SK-N-SH (cell line): ENCODE results near the gene UQCR10. TPM values are rescaled to one million over a fixed set of nuclear protein-coding genes. Genes with fewer than 3 reads are reported as not detected.

Experiments
- CTCF ChIA-PET: fragments of 300-600, 350-600 bp; formaldehyde crosslinking; extraction: SDS; loops from one replicate; lab custom pipeline; 2021; lab: Yijun Ruan, JAX
- POLR2A ChIA-PET: fragments of 350-600 bp; sonication (Branson Sonifier 250); formaldehyde crosslinking; extraction: SDS; loops from one replicate; lab custom pipeline; 2020; ENCODE audit warnings: antibody characterized with exemption, inconsistent platforms; lab: Yijun Ruan, JAX
- DNase-seq: peaks from one replicate; pipeline ENCODE4 v3.0.0; 2012
- H2AFZ ChIP-seq: fragments of 200-600 bp; sonication (generic); 2 replicates; pipeline ENCODE4 v1.8.1; 2016; ENCODE audit warnings: antibody characterized with exemption, mild to moderate bottlenecking, low read depth
- H3F3A ChIP-seq: fragments of 200-600 bp; sonication (generic); replicated peaks from 2 replicates; pipeline ENCODE3; 2016; ENCODE audit warnings: antibody characterized with exemption, mild to moderate bottlenecking; ENCODE audit not compliant: insufficient read depth
- H3K27ac ChIP-seq, 2 experiments: fragments of 200-500 bp in 1 of 2; fragments of 200-600 bp in 1 of 2; sonication (Bioruptor generic) in 1 of 2; sonication (generic), shearing (Covaris generic) in 1 of 2; 2 replicates each; pipeline versions ENCODE4 v1.5.1 to v1.6.1; 2014 to 2016; ENCODE audit warnings: low read depth in 2 of 2, inconsistent platforms in 1 of 2, low read length in 1 of 2, mild to moderate bottlenecking in 1 of 2, mixed read lengths in 1 of 2
- H3K27me3 ChIP-seq: fragments of 200-600 bp; sonication (generic), shearing (Covaris generic); 2 replicates; pipeline ENCODE4 v1.6.1; 2016; ENCODE audit warnings: mixed run types; ENCODE audit not compliant: insufficient read depth
- H3K36me3 ChIP-seq, 2 experiments: fragments of 200-500 bp in 1 of 2; fragments of 200-600 bp in 1 of 2; sonication (Bioruptor generic) in 1 of 2; sonication (generic) in 1 of 2; replicated peaks in 1 of 2; 2 replicates each; pipeline versions ENCODE3 to v1.5.1; 2014 to 2016; ENCODE audit warnings: low read length in 1 of 2, mild to moderate bottlenecking in 1 of 2; ENCODE audit not compliant: insufficient read depth in 2 of 2, control insufficient read depth in 1 of 2
- H3K4me1 ChIP-seq, 2 experiments: fragments of 200-500 bp in 1 of 2; fragments of 200-600 bp in 1 of 2; sonication (Bioruptor generic) in 1 of 2; sonication (generic), shearing (Covaris generic) in 1 of 2; 2 replicates each; pipeline versions ENCODE4 v1.5.1 to v1.6.1; 2014 to 2016; ENCODE audit warnings: low read depth in 1 of 2, low read length in 1 of 2, mixed run types in 1 of 2; ENCODE audit not compliant: insufficient read depth in 2 of 2, control insufficient read depth in 1 of 2
- H3K4me2 ChIP-seq: fragments of 200-600 bp; sonication (generic), shearing (Covaris generic); 2 replicates; pipeline ENCODE4 v1.6.1; 2017; ENCODE audit warnings: mixed run types
- H3K4me3 ChIP-seq, 2 experiments: fragments of 200-500 bp in 1 of 2; fragments of 200-600 bp in 1 of 2; sonication (Bioruptor generic) in 1 of 2; sonication (generic), shearing (Covaris generic) in 1 of 2; 2 replicates each; pipeline versions ENCODE4 v1.5.1 to v1.8.1; 2014 to 2016; ENCODE audit warnings: low read depth in 2 of 2, inconsistent platforms in 1 of 2, low read length in 1 of 2, mild to moderate bottlenecking in 1 of 2, mixed read lengths in 1 of 2, moderate library complexity in 1 of 2
- H3K79me2 ChIP-seq: fragments of 200-600 bp; sonication (generic); 2 replicates; pipeline ENCODE4 v1.8.1; 2017; ENCODE audit warnings: mild to moderate bottlenecking; ENCODE audit not compliant: insufficient read depth
- H3K9ac ChIP-seq: fragments of 200-600 bp; sonication (generic); 2 replicates; pipeline ENCODE4 v1.6.1; 2017; ENCODE audit warnings: mixed run types
- H3K9me2 ChIP-seq: fragments of 200-600 bp; sonication (generic); 2 replicates; pipeline ENCODE4 v1.6.1; 2017; ENCODE audit warnings: mixed run types
- H3K9me3 ChIP-seq: fragments of 200-600 bp; sonication (generic); 2 replicates; pipeline ENCODE4 v1.6.1; 2017; ENCODE audit warnings: mixed run types, mild to moderate bottlenecking, moderate library complexity
- H4K20me1 ChIP-seq: fragments of 200-600 bp; sonication (generic); 2 replicates; pipeline ENCODE4 v1.6.1; 2017; ENCODE audit warnings: mild to moderate bottlenecking, mixed run types; ENCODE audit not compliant: insufficient read depth
- CHD2 ChIP-seq: fragments of 150-350 bp; IDR thresholded peaks from 2 replicates; pipeline ENCODE4 v1.6.1; 2018; ENCODE audit warnings: low read length; ENCODE audit not compliant: partially characterized antibody
- CTCF ChIP-seq: fragments of 200-600 bp; sonication (generic); IDR thresholded peaks from 2 replicates; pipeline ENCODE4 v1.6.1; 2017; ENCODE audit warnings: antibody characterized with exemption, mild to moderate bottlenecking, moderate library complexity
- ELF1 ChIP-seq: IDR thresholded peaks from 2 replicates; pipeline ENCODE4 v1.4.0; 2012
- EP300 ChIP-seq, 2 experiments: IDR thresholded peaks; 2 replicates each; pipeline versions ENCODE4 v1.4.0 to v1.6.1; 2012; ENCODE audit warnings: borderline replicate concordance in 1 of 2, low read depth in 1 of 2, low read length in 1 of 2
- FOSL2 ChIP-seq: IDR thresholded peaks from 2 replicates; pipeline ENCODE4 v1.4.0; 2012; ENCODE audit warnings: low read depth, mild to moderate bottlenecking, moderate library complexity, borderline replicate concordance
- FOXJ3 ChIP-seq: sonication (generic); formaldehyde crosslinking; IDR thresholded peaks from 2 replicates; pipeline ENCODE4 v1.5.1; 2020; ENCODE audit warnings: mild to moderate bottlenecking, missing genetic modification reagents
- FOXM1 ChIP-seq: IDR thresholded peaks from 2 replicates; pipeline ENCODE4 v1.4.0; 2012; ENCODE audit warnings: low read depth, mild to moderate bottlenecking
- GABPA ChIP-seq: IDR thresholded peaks from 2 replicates; pipeline ENCODE4 v1.4.0; 2012; ENCODE audit warnings: low read depth, mild to moderate bottlenecking
- MAX ChIP-seq: IDR thresholded peaks from 2 replicates; pipeline ENCODE4 v1.4.0; 2012; ENCODE audit warnings: low read depth
- MEF2A ChIP-seq: IDR thresholded peaks from 2 replicates; pipeline ENCODE4 v1.4.0; 2012; ENCODE audit warnings: low read depth, borderline replicate concordance
- NFIC ChIP-seq: IDR thresholded peaks from 2 replicates; pipeline ENCODE4 v1.4.0; 2012; ENCODE audit warnings: borderline replicate concordance
- NRF1 ChIP-seq: IDR thresholded peaks from 2 replicates; pipeline ENCODE4 v1.6.1; 2012; ENCODE audit warnings: low read depth, mild to moderate bottlenecking, low read length
- POLR2AphosphoS5 ChIP-seq: IDR thresholded peaks from 2 replicates; pipeline ENCODE4 v1.6.1; 2012; ENCODE audit warnings: low read depth, low read length
- RFX5 ChIP-seq: IDR thresholded peaks from 2 replicates; pipeline ENCODE4 v1.6.1; 2012; ENCODE audit warnings: mild to moderate bottlenecking, improper control_type of control experiment, low read length
- SIN3A ChIP-seq: IDR thresholded peaks from 2 replicates; pipeline ENCODE4 v1.6.1; 2012; ENCODE audit warnings: low read depth, mild to moderate bottlenecking, low read length, moderate library complexity, borderline replicate concordance
- TAF1 ChIP-seq: IDR thresholded peaks from 2 replicates; pipeline ENCODE4 v1.6.1; 2012; ENCODE audit warnings: low read depth, mild to moderate bottlenecking, low read length, moderate library complexity, borderline replicate concordance
- TEAD4 ChIP-seq: IDR thresholded peaks from 2 replicates; pipeline ENCODE4 v1.4.0; 2012; ENCODE audit warnings: mild to moderate bottlenecking, borderline replicate concordance; ENCODE audit not compliant: insufficient read depth
- USF2 ChIP-seq: fragments of 150-350 bp; IDR thresholded peaks from 2 replicates; pipeline ENCODE4 v1.6.1; 2017; ENCODE audit warnings: antibody characterized with exemption, low read length, low read depth, borderline replicate concordance
- YY1 ChIP-seq: IDR thresholded peaks from 2 replicates; pipeline ENCODE4 v1.4.0; 2012; ENCODE audit warnings: low read depth, mild to moderate bottlenecking
- WGBS: methylation state at CpG from one replicate; pipeline ENCODE4 v1.1.6; 2017; ENCODE audit warnings: low lambda C conversion rate; 5-methylcytosine and 5-hydroxymethylcytosine counted together
- polyA plus RNA-seq, 3 experiments: library from polyadenylated mRNA; depleted of rRNA; stranded (reverse); fragments of >200 nt; gene quantifications; 2 replicates each; pipeline ENCODE4 v1.2.3, GENCODE V29; 2012

UQCR10 gene
- polyA plus RNA-seq, 1 of the 3 experiments (the other 2 are of a cell fraction): 248 TPM

- no peak overlapping the region for H2AFZ ChIP-seq
- H3K27ac ChIP-seq: no peak overlapping the region
- peaks cover 20 to 51% of the 10 kb centered on the region in 2 experiments for H3K36me3 ChIP-seq
- H3K27me3 ChIP-seq: no peaks in the 10 kb centered on the region
- TF ChIP-seq FOSL2: no peak
- no peak for TF ChIP-seq POLR2AphosphoS5
- no peak for TF ChIP-seq SIN3A
- TF ChIP-seq FOXJ3 (CRISPR knock-in tag): no peak
- TF ChIP-seq RFX5: no peak
- no peak for TF ChIP-seq YY1
- no peak for TF ChIP-seq MAX
- TF ChIP-seq TEAD4: no peak
- TF ChIP-seq EP300 (IDR thresholded peaks at IDR 0.05; ENCODE audit: borderline replicate concordance in 1 of 2, low read depth in 1 of 2, low read length in 1 of 2): no peak
- no peak for TF ChIP-seq CTCF
- no peak for TF ChIP-seq USF2
- no peak for TF ChIP-seq NRF1
- no peak for TF ChIP-seq TAF1
- no peak for TF ChIP-seq MEF2A
- TF ChIP-seq ELF1: no peak
- TF ChIP-seq CHD2: no peak
- TF ChIP-seq GABPA: no peak
- no peak for TF ChIP-seq FOXM1
- no peak for TF ChIP-seq NFIC
- no peak for DNase-seq
- ChIA-PET POLR2A (no interaction called here), CTCF (interaction anchor here (0.8 to 1.8 kb wide), 2 partner anchors 99 to 217 kb away, joined by 3 to 6 read pairs; no protein-coding TSS in a partner anchor)
- no peak overlapping the region for H3K4me3 ChIP-seq
- no peaks in the 10 kb centered on the region for H3K4me1 ChIP-seq
- 93% methylated on average over 23 of the region's 27 CpGs for WGBS
- no peaks in the 10 kb centered on the region for H3K9me3 ChIP-seq
- H3K9ac ChIP-seq: no peak overlapping the region
- no peaks in the 10 kb centered on the region for H3K9me2 ChIP-seq
- no peaks in the 10 kb centered on the region for H3K79me2 ChIP-seq
- no peak overlapping the region for H3K4me2 ChIP-seq
- H4K20me1 ChIP-seq: no peaks in the 10 kb centered on the region
- H3F3A ChIP-seq: peaks cover 5% of the 10 kb centered on the region
Observed at GRCh38 chr22:29788339-29789279, 21.4 kb downstream of the UQCR10 start.
